Uterus (tissue), 2 donors: ENCODE results near the gene BTBD17.

Source experiments
- CTCF ChIP-seq, 4 experiments: fragments of 200-600 bp in 2 of 4; fragments of 450-650 bp in 2 of 4; sonication (generic) in 2 of 4; IDR thresholded peaks; one replicate each; pipeline ENCODE4 v1.5.1; 2016 to 2019; ENCODE audit warnings: antibody characterized with exemption in 4 of 4, mild to moderate bottlenecking in 2 of 4, moderate library complexity in 1 of 4
- POLR2A ChIP-seq, 2 donors: fragments of 450-650 bp; IDR thresholded peaks; one replicate each; pipeline ENCODE4 v1.6.1; 2016; ENCODE audit warnings: antibody characterized with exemption in 2 of 2, mild to moderate bottlenecking in 1 of 2, moderate library complexity in 1 of 2

- TF ChIP-seq CTCF (IDR thresholded peaks at IDR 0.05) (no peak), POLR2A (IDR thresholded peaks at IDR 0.05) (no peak)
Measured at GRCh38 chr17:74353446-74354060, 8.1 kb downstream of the BTBD17 start.
